Measurements from ENCODE around the gene TUBA3E. TPM values are rescaled to one million over a fixed set of nuclear protein-coding genes. Genes with fewer than 3 reads are reported as not detected.
A peak's percentile ranks its signal among the peaks of the same experiment; 100 is the strongest.
"Not testable (repeated sequence)": the region's sequence is repeated elsewhere in the genome, so short reads cannot be mapped to it uniquely, and the experiment has no call there.

The TUBA3E gene
- total and polyA plus RNA-seq, 2 donors (not counting 3 experiments of a cell fraction or from before 2014, with no cell fraction given), result not detected

DNA sequence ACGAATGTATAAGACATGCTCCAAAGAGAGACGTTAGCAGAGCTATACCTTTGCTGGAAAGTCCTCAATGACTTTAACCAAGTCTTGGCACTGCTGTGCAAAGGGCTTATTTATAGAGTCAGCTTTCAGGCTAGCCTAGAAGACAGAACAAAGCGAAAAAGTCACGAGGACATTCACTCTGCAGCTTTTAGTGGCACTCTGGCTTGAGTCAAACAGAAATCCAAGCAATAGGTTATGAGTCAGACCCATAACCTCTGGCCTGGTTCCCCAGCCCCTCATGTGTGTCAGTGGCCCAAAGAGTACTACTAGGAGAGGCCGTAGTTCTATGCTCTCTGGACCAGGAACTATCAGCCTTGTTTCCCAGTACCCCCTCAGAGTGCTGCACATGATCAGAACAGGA, 23.4 kb downstream of the TUBA3E start:
- H3K9me1 ChIP-seq (replicated peaks; ENCODE audit: control insufficient read depth, extremely low read depth, insufficient read depth, low read length); DNase-seq (ENCODE audit: low read depth, low spot score); H3K27me3 ChIP-seq (ENCODE audit: control insufficient read depth in 2 of 2, insufficient read depth in 2 of 2, low read length in 2 of 2); H3K9me3 ChIP-seq (replicated peaks; ENCODE audit: control insufficient read depth, insufficient read depth, low read length); H3K9ac ChIP-seq (replicated peaks; ENCODE audit: extremely low read depth, insufficient read depth, low read length); POLR2A ChIA-PET; CTCF ChIA-PET; H3K4me3 ChIP-seq (replicated peaks in 1 of 3; ENCODE audit: insufficient read depth in 1 of 3, low read depth in 1 of 3, low read length in 3 of 3); H2AFZ ChIP-seq (ENCODE audit: low read depth, low read length); BruUV-seq (replicated peaks); dilution Hi-C loops (cut with MboI; ENCODE audit: extremely low pct_ligation_motif_present, low sequenced_read_pairs); intact Hi-C loops (cut with micrococcal nuclease); H4K20me1 ChIP-seq (replicated peaks; ENCODE audit: control insufficient read depth, extremely low read depth, insufficient read depth, low read length); H3K4me2 ChIP-seq (ENCODE audit: insufficient read depth, low read length); H3K4me1 ChIP-seq (ENCODE audit: control insufficient read depth, extremely low read depth, insufficient read depth, low read length); H3K27ac ChIP-seq (ENCODE audit: insufficient read depth, low read depth, low read length): not testable (repeated sequence)
- FAIRE-seq, result peak; percentile 50
- Histone ChIP-seq H3K79me2 (ENCODE audit: control insufficient read depth, insufficient read depth, low read length) (peaks cover 43% of the 10 kb centered on the region), H3K36me3 (ENCODE audit: control insufficient read depth in 2 of 2, extremely low read depth in 1 of 2, insufficient read depth in 2 of 2, low read length in 2 of 2) (peaks cover 8 to 25% of the 10 kb centered on the region in 2 experiments)

DNA sequence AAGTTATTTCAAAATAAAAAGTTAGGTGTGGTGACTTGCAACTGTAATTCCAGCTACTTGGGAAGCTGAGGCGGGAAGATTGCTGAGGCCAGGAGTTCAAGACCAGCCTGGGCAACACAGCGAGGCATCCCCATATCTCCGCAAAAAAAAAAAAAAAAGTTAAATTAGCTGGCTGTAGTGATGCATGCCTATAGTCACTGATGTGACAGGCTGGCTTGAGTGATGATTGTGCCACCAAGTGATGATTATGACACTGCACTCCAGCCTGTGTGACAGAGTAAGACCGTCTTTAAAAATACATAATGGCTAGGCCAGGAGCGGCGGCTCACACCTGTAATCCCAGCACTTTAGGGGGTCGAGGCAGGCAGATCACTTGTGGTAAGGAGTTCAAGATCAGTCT, 28.3 kb downstream of the TUBA3E start:
- peak; percentile 47 for FAIRE-seq
- dilution Hi-C loops (cut with MboI; ENCODE audit: extremely low pct_ligation_motif_present, low sequenced_read_pairs), result no loop called here
- POLR2A ChIA-PET, result no interaction called here

More for the DNA sequence above, 28.3 kb downstream of the TUBA3E start:
- Histone ChIP-seq H3K9ac (replicated peaks; ENCODE audit: extremely low read depth, insufficient read depth, low read length) (no peak overlapping the region), H3K4me1 (ENCODE audit: control insufficient read depth, extremely low read depth, insufficient read depth, low read length) (peaks cover 3% of the 10 kb centered on the region), H3K27me3 (ENCODE audit: control insufficient read depth in 2 of 2, insufficient read depth in 2 of 2, low read length in 2 of 2) (no peaks in the 10 kb centered on the region), H4K20me1 (replicated peaks; ENCODE audit: control insufficient read depth, extremely low read depth, insufficient read depth, low read length) (no peaks in the 10 kb centered on the region), H3K9me3 (replicated peaks; ENCODE audit: control insufficient read depth, insufficient read depth, low read length) (no peaks in the 10 kb centered on the region), H3K4me3 (replicated peaks in 1 of 3; ENCODE audit: insufficient read depth in 1 of 3, low read depth in 1 of 3, low read length in 3 of 3) (no peak overlapping the region), H2AFZ (ENCODE audit: low read depth, low read length) (no peak overlapping the region), H3K27ac (ENCODE audit: insufficient read depth, low read depth, low read length) (no peak overlapping the region), H3K9me1 (replicated peaks; ENCODE audit: control insufficient read depth, extremely low read depth, insufficient read depth, low read length) (no peaks in the 10 kb centered on the region), H3K36me3 (ENCODE audit: control insufficient read depth in 2 of 2, extremely low read depth in 1 of 2, insufficient read depth in 2 of 2, low read length in 2 of 2) (peaks cover 11 to 30% of the 10 kb centered on the region in 2 experiments), H3K79me2 (ENCODE audit: control insufficient read depth, insufficient read depth, low read length) (peaks cover 7% of the 10 kb centered on the region), H3K4me2 (ENCODE audit: insufficient read depth, low read length) (no peak overlapping the region)
- no peak for DNase-seq (ENCODE audit: low read depth, low spot score)
- intact Hi-C loops (cut with micrococcal nuclease), result no loop called here
- TF ChIP-seq MYC (IDR thresholded peaks at IDR 0.05; ENCODE audit: low read depth, low read length) (no peak), POLR2AphosphoS5 (IDR thresholded peaks at IDR 0.05; ENCODE audit: insufficient read depth, low read depth, low read length) (no peak), JUN (IDR thresholded peaks at IDR 0.05; ENCODE audit: borderline replicate concordance, insufficient read depth, insufficient read length, low read depth) (no peak), POLR2A (IDR thresholded peaks at IDR 0.05; ENCODE audit: low read depth, low read length) (no peak)
- TF ChIP-seq, protein P1, sequence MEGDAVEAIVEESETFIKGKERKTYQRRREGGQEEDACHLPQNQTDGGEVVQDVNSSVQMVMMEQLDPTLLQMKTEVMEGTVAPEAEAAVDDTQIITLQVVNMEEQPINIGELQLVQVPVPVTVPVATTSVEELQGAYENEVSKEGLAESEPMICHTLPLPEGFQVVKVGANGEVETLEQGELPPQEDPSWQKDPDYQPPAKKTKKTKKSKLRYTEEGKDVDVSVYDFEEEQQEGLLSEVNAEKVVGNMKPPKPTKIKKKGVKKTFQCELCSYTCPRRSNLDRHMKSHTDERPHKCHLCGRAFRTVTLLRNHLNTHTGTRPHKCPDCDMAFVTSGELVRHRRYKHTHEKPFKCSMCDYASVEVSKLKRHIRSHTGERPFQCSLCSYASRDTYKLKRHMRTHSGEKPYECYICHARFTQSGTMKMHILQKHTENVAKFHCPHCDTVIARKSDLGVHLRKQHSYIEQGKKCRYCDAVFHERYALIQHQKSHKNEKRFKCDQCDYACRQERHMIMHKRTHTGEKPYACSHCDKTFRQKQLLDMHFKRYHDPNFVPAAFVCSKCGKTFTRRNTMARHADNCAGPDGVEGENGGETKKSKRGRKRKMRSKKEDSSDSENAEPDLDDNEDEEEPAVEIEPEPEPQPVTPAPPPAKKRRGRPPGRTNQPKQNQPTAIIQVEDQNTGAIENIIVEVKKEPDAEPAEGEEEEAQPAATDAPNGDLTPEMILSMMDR (IDR thresholded peaks at IDR 0.05; ENCODE audit: extremely low read depth in 1 of 2, insufficient read depth in 1 of 2, low read depth in 1 of 2, low read length in 2 of 2), result no peak
- BruUV-seq (replicated peaks), result no TSS peak
- CTCF ChIA-PET, result no interaction called here

All from endothelial cell of umbilical vein (primary cell).